Endothelial cell of umbilical vein (primary cell): ENCODE data around the gene LHPP. TPM values are rescaled to one million over a fixed set of nuclear protein-coding genes. Genes with fewer than 3 reads are reported as not detected.

Source experiments
- BruUV-seq: library from RNA; stranded (reverse); fragments of 400-500 nt; replicated peaks from 2 replicates; lab custom pipeline; 2021; lab: Mats Ljungman, UMichigan
- CTCF ChIA-PET: fragments of 300-600, 350-600 bp; sonication (Branson Sonifier 250); formaldehyde crosslinking; loops from one replicate; lab custom pipeline; 2021; ENCODE audit warnings: antibody characterized with exemption, inconsistent platforms; lab: Charles Lee
- POLR2A ChIA-PET: fragments of 300-600, 350-600 bp; sonication (Branson Sonifier 250); formaldehyde crosslinking; loops from one replicate; lab custom pipeline; 2021; ENCODE audit warnings: antibody characterized with exemption, inconsistent platforms; lab: Charles Lee
- DNase-seq: peaks from one replicate; pipeline ENCODE4 v3.0.0-alpha.2; 2011; ENCODE audit warnings: low read depth, low spot score
- FAIRE-seq: peaks from 2 replicates; lab custom pipeline; 2011; peaks lifted over from hg19 to GRCh38; lab: Jason Lieb, UNC
- H2AFZ ChIP-seq: 2 replicates; pipeline ENCODE4 v1.6.0; 2012; ENCODE audit warnings: low read depth, low read length, control low read depth, inconsistent platforms
- H3K27ac ChIP-seq: 2 replicates; pipeline ENCODE4 v1.5.1; 2011; ENCODE audit warnings: low read depth, mild to moderate bottlenecking, control low read depth, low read length, moderate library complexity; ENCODE audit not compliant: insufficient read depth
- H3K27me3 ChIP-seq, 2 experiments: 2 replicates each; pipeline versions ENCODE4 v1.6.0 to v1.6.1; 2011; ENCODE audit warnings: low read length in 2 of 2, mixed read lengths in 1 of 2; ENCODE audit not compliant: control insufficient read depth in 2 of 2, insufficient read depth in 2 of 2
- H3K36me3 ChIP-seq, 2 experiments: 2 replicates in 1 of 2; 3 replicates in 1 of 2; pipeline ENCODE4 v1.5.1; 2011; ENCODE audit warnings: low read length in 2 of 2, mild to moderate bottlenecking in 1 of 2, moderate library complexity in 1 of 2; ENCODE audit not compliant: control insufficient read depth in 2 of 2, insufficient read depth in 2 of 2; ENCODE audit errors: extremely low read depth in 1 of 2
- H3K4me1 ChIP-seq: 3 replicates; pipeline ENCODE4 v1.5.1; 2011; ENCODE audit warnings: mild to moderate bottlenecking, low read length; ENCODE audit not compliant: control insufficient read depth, insufficient read depth; ENCODE audit errors: extremely low read depth
- H3K4me2 ChIP-seq: 2 replicates; pipeline ENCODE4 v1.6.1; 2011; ENCODE audit warnings: low read length, control low read depth, mixed read lengths; ENCODE audit not compliant: insufficient read depth
- H3K4me3 ChIP-seq, 3 experiments: fragments of 200-600 bp in 1 of 3; sonication (generic), shearing (Covaris generic) in 1 of 3; replicated peaks in 1 of 3; 2 replicates each; pipeline ENCODE4 v1.5.1; 2011 to 2016; ENCODE audit warnings: control low read depth in 3 of 3, low read length in 3 of 3, mild to moderate bottlenecking in 2 of 3, inconsistent platforms in 1 of 3, low read depth in 1 of 3, moderate library complexity in 1 of 3; ENCODE audit not compliant: insufficient read depth in 1 of 3
- H3K79me2 ChIP-seq: 2 replicates; pipeline ENCODE4 v1.6.0; 2012; ENCODE audit warnings: low read length, inconsistent platforms; ENCODE audit not compliant: control insufficient read depth, insufficient read depth
- H3K9ac ChIP-seq: replicated peaks from 2 replicates; pipeline ENCODE3; 2011; ENCODE audit warnings: low read length, control low read depth; ENCODE audit not compliant: insufficient read depth; ENCODE audit errors: extremely low read depth
- H3K9me1 ChIP-seq: replicated peaks from 3 replicates; pipeline ENCODE4 v1.6.0; 2011; ENCODE audit warnings: mild to moderate bottlenecking, low read length; ENCODE audit not compliant: control insufficient read depth, insufficient read depth; ENCODE audit errors: extremely low read depth
- H3K9me3 ChIP-seq: replicated peaks from 2 replicates; pipeline ENCODE4 v1.5.1; 2012; ENCODE audit warnings: low read length, inconsistent platforms; ENCODE audit not compliant: control insufficient read depth, insufficient read depth
- H4K20me1 ChIP-seq: replicated peaks from 2 replicates; pipeline ENCODE3; 2011; ENCODE audit warnings: mild to moderate bottlenecking, low read length; ENCODE audit not compliant: control insufficient read depth, insufficient read depth; ENCODE audit errors: extremely low read depth
- CTCF ChIP-seq, 2 donors: IDR thresholded peaks; 1 replicate in 1 of 2; 2 replicates in 1 of 2; pipeline ENCODE4 v1.5.1; 2011; ENCODE audit warnings: low read length in 2 of 2, mild to moderate bottlenecking in 2 of 2, moderate library complexity in 2 of 2, control low read depth in 1 of 2, inconsistent platforms in 1 of 2, low read depth in 1 of 2; ENCODE audit not compliant: insufficient read depth in 1 of 2; ENCODE audit errors: extremely low read depth in 1 of 2
- EZH2 ChIP-seq: IDR thresholded peaks from 2 replicates; pipeline ENCODE4 v1.6.1; 2012; ENCODE audit warnings: borderline replicate concordance, low read depth, mild to moderate bottlenecking, moderate library complexity, low read length, inconsistent platforms; ENCODE audit not compliant: severe bottlenecking
- GATA2 ChIP-seq: IDR thresholded peaks from 2 replicates; pipeline ENCODE4 v1.7.0; 2011; ENCODE audit warnings: low read depth, mild to moderate bottlenecking, moderate library complexity, mixed read lengths, low read length; ENCODE audit not compliant: insufficient read length, insufficient read depth
- MAX ChIP-seq: IDR thresholded peaks from 2 replicates; pipeline ENCODE4 v1.6.1; 2011; ENCODE audit not compliant: insufficient read depth, insufficient read length
- POLR2AphosphoS5 ChIP-seq: IDR thresholded peaks from 2 replicates; pipeline ENCODE4 v1.6.1; 2012; ENCODE audit warnings: low read depth, mild to moderate bottlenecking, control low read depth, low read length, moderate library complexity; ENCODE audit not compliant: insufficient read depth
- dilution Hi-C: fragments of 300-500 bp; cut with MboI; formaldehyde crosslinking; loops from one replicate; pipeline ENCODE4 v1.15.0; 2019; ENCODE audit warnings: low sequenced_read_pairs; ENCODE audit not compliant: extremely low pct_ligation_motif_present
- intact Hi-C: fragments of 100-400 bp; cut with micrococcal nuclease; formaldehyde crosslinking; loops from one replicate; pipeline ENCODE4 v1.10.0; 2022
- polyA plus RNA-seq, 4 experiments: library from polyadenylated mRNA; depleted of rRNA in 3 of 4; stranded (reverse) in 3 of 4; unstranded in 1 of 4; fragments of >200 nt; gene quantifications; 2 replicates each; pipeline versions ENCODE4 v1.2.1 to v1.2.3, GENCODE V29; 2011 to 2012; ENCODE audit warnings: missing spikeins in 1 of 4
- total RNA-seq: library from RNA; stranded (reverse); gene quantifications from 2 replicates; pipeline ENCODE4 v1.2.3, GENCODE V29; 2021

Gene LHPP
- total and polyA plus RNA-seq, 2 donors (not counting 3 experiments of a cell fraction or from before 2014, with no cell fraction given), result 5.8 to 11.2 TPM

GRCh38 chr10:124566222-124566888 lies 104.7 kb downstream of the LHPP start:
- Histone ChIP-seq H3K9ac (no peak overlapping the region), H3K9me3 (no peaks in the 10 kb centered on the region), H4K20me1 (no peaks in the 10 kb centered on the region), H3K4me2 (no peak overlapping the region), H3K4me1 (no peaks in the 10 kb centered on the region), H2AFZ (no peak overlapping the region), H3K79me2 (no peaks in the 10 kb centered on the region), H3K9me1 (no peaks in the 10 kb centered on the region), H3K27ac (no peak overlapping the region), H3K36me3 (no peaks in the 10 kb centered on the region), H3K27me3 (peaks cover 2 to 4% of the 10 kb centered on the region in 2 experiments), H3K4me3 (no peak overlapping the region)
- POLR2A ChIA-PET, result no interaction called here
- CTCF ChIA-PET, result interaction anchor here (1.0 to 2.4 kb wide), 7 partner anchors 11 to 179 kb away, joined by 3 to 10 read pairs (median 7); no protein-coding TSS in a partner anchor
- FAIRE-seq (no peak), DNase-seq (no peak)
- dilution Hi-C loops, result no loop called here
- no TSS peak for BruUV-seq
- intact Hi-C loops, result no loop called here
- TF ChIP-seq MAX, result no peak
- TF ChIP-seq CTCF (IDR thresholded peaks at IDR 0.05; ENCODE audit: extremely low read depth in 1 of 2, insufficient read depth in 1 of 2, low read depth in 1 of 2, low read length in 2 of 2), result no peak
- TF ChIP-seq POLR2AphosphoS5, result no peak
- no peak for TF ChIP-seq EZH2
- TF ChIP-seq GATA2, result no peak
